ENCODE results near the gene HMX2.
"Not testable (repeated sequence)": the region's sequence is repeated elsewhere in the genome, so short reads cannot be mapped to it uniquely, and the experiment has no call there.

The HMX2 gene

DNA sequence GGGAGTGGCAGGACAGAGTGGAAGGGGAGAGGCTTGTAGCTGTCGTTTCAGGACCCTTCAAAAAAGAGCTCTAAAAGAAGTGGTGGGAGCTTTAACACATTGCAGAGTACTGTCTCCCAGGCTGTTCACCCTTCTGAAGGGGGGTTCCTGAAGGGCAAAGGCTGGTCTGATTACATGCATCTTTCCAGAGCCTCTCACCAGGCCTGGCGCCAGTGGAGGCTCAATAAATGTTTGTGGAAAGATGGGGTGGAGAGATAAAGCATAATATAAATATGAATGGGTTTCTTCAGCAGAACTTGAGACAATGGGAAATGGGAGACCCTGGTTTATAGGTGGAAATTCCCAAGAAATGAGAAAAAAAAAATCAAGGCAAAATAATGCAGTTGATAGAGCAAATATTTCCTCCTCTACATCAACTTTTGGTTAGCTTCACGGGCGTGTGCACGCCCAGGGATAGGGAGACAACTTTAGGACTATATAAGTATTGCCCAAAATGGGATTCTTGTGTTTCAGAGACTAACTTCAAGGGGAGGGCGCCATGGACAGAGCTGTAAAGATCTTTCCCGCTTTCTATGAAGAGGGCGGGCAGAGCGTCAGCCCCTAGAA lies 5.7 kb downstream of the HMX2 start:
- no peak for DNase-seq

DNA sequence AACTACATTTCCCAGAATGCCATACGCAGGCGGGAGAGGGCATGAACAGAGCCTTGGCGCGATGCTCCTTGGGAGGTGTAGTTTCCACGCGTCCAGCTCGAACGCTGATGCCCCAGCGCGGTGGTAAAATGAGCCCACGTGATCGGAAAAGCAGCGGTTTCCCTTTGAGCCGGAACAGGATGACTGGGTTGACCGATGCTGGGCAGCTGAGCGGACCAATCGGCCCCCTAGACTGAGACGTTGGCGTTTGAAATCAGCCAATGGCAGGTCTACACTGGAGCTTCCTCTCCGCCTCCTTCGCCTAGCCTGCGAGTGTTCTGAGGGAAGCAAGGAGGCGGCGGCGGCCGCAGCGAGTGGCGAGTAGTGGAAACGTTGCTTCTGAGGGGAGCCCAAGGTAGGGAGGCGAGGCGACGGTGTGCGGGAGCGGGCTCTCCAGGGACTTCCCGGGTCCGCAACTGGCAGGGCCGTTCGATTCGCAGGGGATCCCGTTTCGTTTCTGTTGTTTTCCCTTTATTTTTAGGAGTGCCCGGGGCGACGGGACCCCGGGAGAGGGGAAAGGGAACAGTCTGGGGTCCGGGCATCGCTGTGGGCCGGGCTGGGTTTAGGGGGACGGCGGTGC lies 6.3 kb downstream of the HMX2 start, which contains the start of gene BUB3:
Gene BUB3, plus strand, starts transcription at position 311 of the 619 bp plus-strand sequence. CDS start 516 bp downstream, outside the sequence.
- peak; percentile 97 for DNase-seq

DNA sequence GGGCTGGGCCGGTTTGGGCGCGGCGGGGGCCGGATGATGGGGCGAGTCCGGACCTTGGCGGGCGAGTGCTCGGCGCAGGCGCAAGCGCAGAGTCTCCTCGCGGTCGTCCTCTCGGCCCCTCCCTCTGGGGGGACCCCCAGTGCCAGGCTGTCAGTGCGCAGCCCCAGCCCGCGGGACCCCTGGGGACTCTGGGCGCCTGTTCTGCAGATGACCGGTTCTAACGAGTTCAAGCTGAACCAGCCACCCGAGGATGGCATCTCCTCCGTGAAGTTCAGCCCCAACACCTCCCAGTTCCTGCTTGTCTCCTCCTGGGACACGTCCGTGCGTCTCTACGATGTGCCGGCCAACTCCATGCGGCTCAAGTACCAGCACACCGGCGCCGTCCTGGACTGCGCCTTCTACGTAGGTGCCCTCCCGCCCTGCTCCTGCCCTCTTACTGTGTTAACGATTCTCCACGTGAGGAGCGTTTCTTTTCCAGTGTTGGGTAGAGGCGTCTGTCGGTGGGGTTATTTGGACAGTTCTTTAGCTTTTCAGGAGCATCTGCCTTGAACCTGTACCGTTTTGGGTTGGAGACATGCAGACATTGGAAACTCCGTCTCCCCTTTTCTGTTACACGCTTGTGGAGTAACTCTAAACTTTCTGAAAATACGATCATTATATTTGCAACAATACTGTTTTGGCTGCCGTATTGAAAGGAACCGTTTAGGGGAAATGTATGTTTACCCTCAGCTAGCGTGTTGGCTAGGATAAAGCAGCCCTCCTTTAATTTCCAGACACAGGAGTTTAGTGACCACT lies 7.0 kb downstream of the HMX2 start:
- DNase-seq: peak; percentile 33

GRCh38 chr10:123156078-123156477 lies 8.1 kb downstream of the HMX2 start:
- no peak for DNase-seq

DNA sequence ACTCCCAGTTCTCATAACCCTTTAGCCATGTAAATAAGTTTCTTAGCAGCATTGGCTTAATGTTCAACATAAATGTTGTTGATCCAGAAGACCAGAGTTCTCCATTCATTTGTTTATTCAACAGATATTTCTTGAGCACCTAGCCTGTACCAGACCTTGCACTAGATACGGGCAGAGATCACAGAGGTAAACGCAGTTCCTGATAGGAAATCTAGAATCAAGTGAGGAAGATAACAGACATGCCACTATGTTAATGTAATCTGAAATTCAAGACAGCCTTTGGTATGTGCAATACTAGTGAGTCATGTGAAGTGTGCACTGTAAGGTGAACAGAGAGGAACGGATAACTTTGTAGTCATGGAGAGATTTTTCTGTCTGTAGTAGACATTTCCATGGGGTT lies 9.3 kb downstream of the HMX2 start:
- DNase-seq: no peak

GRCh38 chr10:123158682-123159081 lies 10.7 kb downstream of the HMX2 start:
- DNase-seq: no peak

GRCh38 chr10:123160311-123160980 lies 12.5 kb downstream of the HMX2 start:
- DNase-seq: no peak

DNA sequence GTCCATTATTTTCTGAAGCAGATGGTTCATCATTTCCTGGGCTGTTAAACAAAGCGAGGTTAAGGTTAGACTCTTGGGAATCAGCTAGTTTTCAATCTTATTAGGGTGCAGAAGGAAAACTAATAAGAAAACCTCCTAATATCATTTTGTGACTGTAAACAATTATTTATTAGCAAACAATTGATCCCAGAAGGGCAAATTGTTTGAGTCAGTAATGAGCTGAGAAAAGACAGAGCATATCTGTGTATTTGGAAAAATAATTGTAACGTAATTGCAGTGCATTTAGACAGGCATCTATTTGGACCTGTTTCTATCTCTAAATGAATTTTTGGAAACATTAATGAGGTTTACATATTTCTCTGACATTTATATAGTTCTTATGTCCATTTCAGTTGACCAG lies 16.4 kb downstream of the HMX2 start:
- DNase-seq: no peak

- DNase-seq: no peak
Observed at GRCh38 chr10:123165445-123166072, 17.6 kb downstream of the HMX2 start.

DNA sequence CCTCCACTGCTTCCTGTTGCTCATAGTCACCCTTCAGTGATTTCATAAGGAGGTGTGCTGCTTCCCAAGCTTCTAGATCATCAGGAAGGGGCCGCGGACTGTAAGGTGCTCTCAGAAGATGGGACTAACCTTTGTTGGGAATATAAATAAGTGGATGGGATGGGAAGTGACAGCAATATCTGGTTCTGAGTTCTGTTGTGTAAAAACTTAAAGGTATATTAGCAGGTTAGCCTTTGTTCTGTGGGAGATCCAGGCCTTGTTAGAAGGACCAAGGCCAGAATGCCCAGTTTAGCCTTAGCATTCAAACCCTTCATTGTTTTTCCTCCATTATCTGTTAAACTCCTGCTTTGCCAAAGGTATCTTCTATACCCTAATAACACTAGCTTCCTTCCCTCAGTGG lies 18.7 kb downstream of the HMX2 start:
- no peak for DNase-seq

- DNase-seq: no peak
Observed at GRCh38 chr10:123170961-123171360, 23.0 kb downstream of the HMX2 start.

GRCh38 chr10:123171616-123172015 lies 23.7 kb downstream of the HMX2 start:
- DNase-seq: not testable (repeated sequence)

DNA sequence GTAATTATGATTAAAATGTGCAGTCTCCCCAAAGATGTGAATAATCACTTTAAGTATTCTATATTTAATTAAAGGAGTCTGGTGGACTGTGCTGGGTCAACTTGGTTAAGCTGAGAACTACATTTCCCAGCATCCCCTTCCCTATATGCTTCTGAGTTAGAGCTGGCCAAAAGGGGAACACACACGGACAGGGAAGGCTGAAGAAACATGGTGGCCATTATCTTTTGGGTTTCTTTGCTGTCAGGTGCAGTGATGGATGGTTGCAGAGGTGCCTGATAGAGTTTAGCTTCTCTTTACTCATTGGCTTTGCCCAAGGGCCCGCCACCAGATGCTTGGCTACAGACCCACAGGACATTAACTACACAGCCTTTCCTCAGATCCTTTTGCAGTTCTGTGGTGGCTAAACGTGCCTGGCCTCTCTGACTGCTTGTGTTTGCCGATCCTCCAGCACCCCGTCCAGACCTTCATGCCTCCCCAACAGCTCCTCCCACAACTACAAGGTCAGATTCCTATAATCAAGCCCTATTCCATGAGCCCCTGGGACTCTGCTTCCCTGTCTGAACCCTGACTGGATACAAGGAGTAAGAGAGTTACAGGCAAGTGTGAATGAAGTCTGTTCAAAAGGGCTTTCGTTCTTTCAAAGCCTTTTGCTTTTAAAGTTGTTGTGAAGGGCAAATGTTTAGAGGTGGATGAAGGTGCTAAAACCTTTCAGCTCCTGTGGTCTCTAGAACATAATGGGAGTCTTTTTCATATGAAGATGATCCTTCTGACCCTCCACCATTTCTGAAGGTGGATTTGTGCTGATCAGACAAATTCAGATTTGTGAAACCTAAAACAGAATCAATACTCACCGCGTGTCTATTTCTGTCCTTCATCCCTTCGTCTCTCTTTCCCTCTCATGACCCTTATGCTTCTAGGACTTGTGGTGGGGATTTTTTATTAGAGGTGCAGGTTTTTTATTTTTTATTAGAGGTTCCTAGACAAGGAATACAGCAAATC lies 27.8 kb downstream of the HMX2 start:
- no peak for DNase-seq

GRCh38 chr10:123178390-123178789 lies 30.5 kb downstream of the HMX2 start:
- not testable (repeated sequence) for DNase-seq

GRCh38 chr10:123180101-123181090 lies 32.5 kb downstream of the HMX2 start:
- no peak for DNase-seq

DNA sequence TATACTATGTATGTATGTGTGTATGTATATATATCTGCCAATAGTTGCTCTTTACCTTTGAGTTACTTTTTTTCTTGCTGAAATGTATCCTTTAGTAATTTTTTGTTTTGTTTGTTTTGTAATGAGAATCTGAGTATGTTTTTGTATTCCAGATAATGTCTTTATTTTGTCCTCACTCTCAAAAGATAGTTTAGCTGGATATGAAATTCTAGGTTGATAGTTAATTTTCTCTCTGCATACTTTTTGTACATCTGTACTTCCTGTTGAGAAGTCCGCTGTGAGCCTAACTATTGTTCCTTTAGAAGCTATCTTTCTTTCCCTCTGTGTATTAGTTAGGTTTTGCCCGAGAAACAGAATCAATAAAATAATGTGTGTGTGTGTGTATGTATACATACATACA lies 35.8 kb downstream of the HMX2 start:
- DNase-seq: no peak

DNA sequence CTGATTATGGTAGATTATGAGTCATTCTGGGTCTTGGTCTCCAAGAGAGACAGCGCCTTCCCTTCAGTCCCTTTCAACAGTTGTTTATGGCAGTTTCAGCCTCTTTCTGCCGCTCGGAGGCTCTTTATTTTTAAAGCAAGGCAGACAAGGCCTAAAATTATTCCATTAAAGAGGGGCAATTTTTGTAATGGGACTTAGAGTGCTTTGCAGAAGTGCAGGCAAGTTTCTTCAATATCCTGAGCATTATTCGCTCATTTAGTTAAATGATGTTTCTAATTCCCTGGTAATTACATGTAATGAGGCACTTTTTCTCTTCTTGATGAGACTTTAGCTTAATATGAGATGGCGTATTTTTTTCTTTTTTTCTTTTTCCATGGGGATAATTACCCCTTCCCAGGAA lies 39.8 kb downstream of the HMX2 start:
- DNase-seq: no peak

GRCh38 chr10:123191886-123192285 lies 44.0 kb downstream of the HMX2 start:
- DNase-seq: no peak

DNA sequence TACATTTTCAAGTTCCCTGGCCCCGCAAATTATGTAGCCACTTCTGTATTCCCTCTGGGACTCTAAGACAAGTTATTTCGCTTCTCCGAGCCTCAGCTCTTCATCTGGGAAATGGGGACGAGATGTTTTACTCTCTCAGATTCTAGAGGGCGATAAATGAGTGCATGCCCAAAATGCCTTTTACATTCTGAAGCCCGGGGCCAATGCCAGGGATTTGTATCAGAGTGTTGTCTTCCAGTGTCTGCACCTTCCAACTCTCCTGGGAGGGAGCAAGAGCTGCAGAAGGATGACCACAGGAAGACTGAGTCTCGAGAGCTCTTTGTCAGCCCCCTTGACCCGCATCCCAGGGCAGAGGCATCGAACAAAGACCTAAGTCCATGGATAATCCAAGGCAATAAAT lies 46.1 kb downstream of the HMX2 start:
- DNase-seq: no peak
